Astrocyte (in vitro differentiated cells and primary cell): ENCODE measurements around the gene CIBAR2.

Experiments used
- EZH2 ChIP-seq: IDR thresholded peaks from 2 replicates; pipeline ENCODE4 v1.6.1; 2012; ENCODE audit warnings: mild to moderate bottlenecking, low read length, inconsistent platforms; ENCODE audit not compliant: insufficient read depth
- TF ChIP-seq, protein P1 (sequence below): IDR thresholded peaks from 2 replicates; pipeline ENCODE4 v1.5.1; 2011; ENCODE audit warnings: low read depth, mild to moderate bottlenecking, inconsistent platforms, low read length, moderate library complexity; ENCODE audit not compliant: insufficient read depth

DNA sequence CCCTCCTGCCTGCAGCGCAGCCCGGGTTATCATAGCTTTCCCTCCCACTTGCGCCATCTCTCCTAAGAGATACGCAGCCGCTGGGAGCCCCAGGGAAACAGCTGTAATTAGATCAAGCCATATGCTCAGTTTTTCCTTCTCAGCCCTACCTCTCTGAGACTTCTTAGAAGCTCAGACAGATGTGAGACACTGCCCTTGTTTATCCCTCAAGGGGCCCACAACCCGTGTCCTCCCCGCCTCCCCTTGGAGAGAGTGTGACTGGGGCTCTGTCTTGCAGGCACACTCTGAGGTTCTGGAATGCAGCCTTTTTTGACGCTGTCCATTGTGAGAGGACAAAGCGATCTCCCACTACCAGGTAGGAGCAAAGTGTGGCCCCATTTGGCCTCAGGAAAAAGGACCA, 31.2 kb downstream of the CIBAR2 start:
- TF ChIP-seq EZH2 = no peak
- TF ChIP-seq, protein P1, sequence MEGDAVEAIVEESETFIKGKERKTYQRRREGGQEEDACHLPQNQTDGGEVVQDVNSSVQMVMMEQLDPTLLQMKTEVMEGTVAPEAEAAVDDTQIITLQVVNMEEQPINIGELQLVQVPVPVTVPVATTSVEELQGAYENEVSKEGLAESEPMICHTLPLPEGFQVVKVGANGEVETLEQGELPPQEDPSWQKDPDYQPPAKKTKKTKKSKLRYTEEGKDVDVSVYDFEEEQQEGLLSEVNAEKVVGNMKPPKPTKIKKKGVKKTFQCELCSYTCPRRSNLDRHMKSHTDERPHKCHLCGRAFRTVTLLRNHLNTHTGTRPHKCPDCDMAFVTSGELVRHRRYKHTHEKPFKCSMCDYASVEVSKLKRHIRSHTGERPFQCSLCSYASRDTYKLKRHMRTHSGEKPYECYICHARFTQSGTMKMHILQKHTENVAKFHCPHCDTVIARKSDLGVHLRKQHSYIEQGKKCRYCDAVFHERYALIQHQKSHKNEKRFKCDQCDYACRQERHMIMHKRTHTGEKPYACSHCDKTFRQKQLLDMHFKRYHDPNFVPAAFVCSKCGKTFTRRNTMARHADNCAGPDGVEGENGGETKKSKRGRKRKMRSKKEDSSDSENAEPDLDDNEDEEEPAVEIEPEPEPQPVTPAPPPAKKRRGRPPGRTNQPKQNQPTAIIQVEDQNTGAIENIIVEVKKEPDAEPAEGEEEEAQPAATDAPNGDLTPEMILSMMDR = no peak
